Activated naive CD4-positive, alpha-beta T cell treated with anti-CD3 and anti-CD28 coated beads for 36 hours (primary cell): ENCODE measurements around the gene DIS3. TPM values are rescaled to one million over a fixed set of nuclear protein-coding genes. Genes with fewer than 3 reads are reported as not detected.
"Not testable (repeated sequence)": the region's sequence is repeated elsewhere in the genome, so short reads cannot be mapped to it uniquely, and the experiment has no call there.

Source experiments
- CTCF ChIA-PET: fragments of 350-600 bp; sonication (Branson Sonifier 250); formaldehyde crosslinking; loops from one replicate; lab custom pipeline; 2021; ENCODE audit warnings: antibody characterized with exemption; lab: Charles Lee
- DNase-seq: peaks from one replicate; pipeline ENCODE4 v3.0.0-alpha.2; 2020
- H3K27ac Mint-ChIP-seq: one replicate; pipeline ENCODE4 v1.8.0; 2021; ENCODE audit warnings: mild to moderate bottlenecking, mixed read lengths
- H3K27me3 Mint-ChIP-seq: one replicate; pipeline ENCODE4 v1.8.0; 2021; ENCODE audit warnings: low read depth, mixed read lengths
- H3K36me3 Mint-ChIP-seq: one replicate; pipeline ENCODE4 v1.8.0; 2021; ENCODE audit warnings: low read depth, mixed read lengths
- H3K4me1 Mint-ChIP-seq: one replicate; pipeline ENCODE4 v1.8.0; 2021; ENCODE audit warnings: low read depth, mixed read lengths
- H3K4me3 Mint-ChIP-seq: one replicate; pipeline ENCODE4 v1.8.0; 2021; ENCODE audit warnings: mild to moderate bottlenecking, moderate library complexity, mixed read lengths
- H3K9me3 Mint-ChIP-seq: one replicate; pipeline ENCODE4 v1.8.0; 2021; ENCODE audit warnings: mixed read lengths
- intact Hi-C: fragments of 100-400 bp; cut with micrococcal nuclease; formaldehyde crosslinking; loops from one replicate; pipeline ENCODE4 v1.15.1; 2023
- total RNA-seq, 2 experiments: library from RNA; stranded (reverse); gene quantifications; one replicate each; pipeline ENCODE4 v1.2.3, GENCODE V29; 2021

DIS3 gene
- 10 to 100 TPM; 47.7 to 48.9 TPM for total RNA-seq

- Mint-ChIP-seq H3K4me3 (peak within 1 kb of the TSS; percentile 99), H3K4me1 (peaks cover 55% of the 10 kb centered on the region), H3K27ac (peak within 1 kb of the TSS; percentile 99), H3K36me3 (peaks cover 42% of the 10 kb centered on the region), H3K9me3 (no peaks in the 10 kb centered on the region), H3K27me3 (no peaks in the 10 kb centered on the region)
- intact Hi-C loops, result loop anchor here (1.0 to 10.0 kb wide), 7 partner anchors 54 to 1503 kb away; partner anchors contain the start of genes BORA and MZT1
- CTCF ChIA-PET, result interaction anchor here (0.7 kb wide), 1 partner anchor 89 kb away, joined by 3 read pairs; no protein-coding TSS in a partner anchor
- DNase-seq, result peak; percentile 99
Measured at GRCh38 chr13:72781451-72782439, at the start of gene DIS3, which contains the start of gene PIBF1. Gene DIS3, minus strand, starts transcription at chr13:72781900. Its CDS starts 68 bp downstream, at chr13:72781832. Gene PIBF1, plus strand, starts transcription at chr13:72782133. Its CDS starts 1,337 bp downstream, at chr13:72783470.

- H3K9me3 Mint-ChIP-seq, result no peaks in the 10 kb centered on the region
Measured at GRCh38 chr13:72823724-72824123, 42.0 kb upstream of the DIS3 start.

GRCh38 chr13:72823081-72823480 is 41.4 kb upstream of the DIS3 start:
- no peaks in the 10 kb centered on the region for H3K27me3 Mint-ChIP-seq
- CTCF ChIA-PET, result no interaction called here
- H3K27ac Mint-ChIP-seq, result no peak overlapping the region
- H3K4me1 Mint-ChIP-seq, result peaks cover 2% of the 10 kb centered on the region
- H3K9me3 Mint-ChIP-seq, result no peaks in the 10 kb centered on the region
- intact Hi-C loops, result no loop called here
- DNase-seq, result no peak
- H3K4me3 Mint-ChIP-seq, result no peak overlapping the region
- peaks cover 48% of the 10 kb centered on the region for H3K36me3 Mint-ChIP-seq

More at GRCh38 chr13:72823724-72824123, 42.0 kb upstream of the DIS3 start:
- no peak overlapping the region for H3K4me3 Mint-ChIP-seq
- H3K27me3 Mint-ChIP-seq, result no peaks in the 10 kb centered on the region
- H3K4me1 Mint-ChIP-seq, result peaks cover 3% of the 10 kb centered on the region
- intact Hi-C loops, result no loop called here
- DNase-seq, result no peak
- no peak overlapping the region for H3K27ac Mint-ChIP-seq
- peaks cover 49% of the 10 kb centered on the region for H3K36me3 Mint-ChIP-seq
- CTCF ChIA-PET, result no interaction called here

- CTCF ChIA-PET, result no interaction called here
- Mint-ChIP-seq H3K27me3 (no peaks in the 10 kb centered on the region), H3K9me3 (no peaks in the 10 kb centered on the region), H3K4me1 (peaks cover 2% of the 10 kb centered on the region), H3K27ac (no peak overlapping the region), H3K4me3 (no peak overlapping the region), H3K36me3 (peaks cover 37% of the 10 kb centered on the region)
- intact Hi-C loops, result no loop called here
- no peak for DNase-seq
Measured at GRCh38 chr13:72820898-72821279, 39.2 kb upstream of the DIS3 start.

GRCh38 chr13:72820156-72820897 is 38.6 kb upstream of the DIS3 start:
- Mint-ChIP-seq H3K4me1 (peaks cover 2% of the 10 kb centered on the region), H3K36me3 (peaks cover 37% of the 10 kb centered on the region), H3K4me3 (no peak overlapping the region), H3K27ac (no peak overlapping the region), H3K9me3 (no peaks in the 10 kb centered on the region), H3K27me3 (no peaks in the 10 kb centered on the region)
- CTCF ChIA-PET, result no interaction called here
- DNase-seq, result no peak
- intact Hi-C loops, result no loop called here

DNA sequence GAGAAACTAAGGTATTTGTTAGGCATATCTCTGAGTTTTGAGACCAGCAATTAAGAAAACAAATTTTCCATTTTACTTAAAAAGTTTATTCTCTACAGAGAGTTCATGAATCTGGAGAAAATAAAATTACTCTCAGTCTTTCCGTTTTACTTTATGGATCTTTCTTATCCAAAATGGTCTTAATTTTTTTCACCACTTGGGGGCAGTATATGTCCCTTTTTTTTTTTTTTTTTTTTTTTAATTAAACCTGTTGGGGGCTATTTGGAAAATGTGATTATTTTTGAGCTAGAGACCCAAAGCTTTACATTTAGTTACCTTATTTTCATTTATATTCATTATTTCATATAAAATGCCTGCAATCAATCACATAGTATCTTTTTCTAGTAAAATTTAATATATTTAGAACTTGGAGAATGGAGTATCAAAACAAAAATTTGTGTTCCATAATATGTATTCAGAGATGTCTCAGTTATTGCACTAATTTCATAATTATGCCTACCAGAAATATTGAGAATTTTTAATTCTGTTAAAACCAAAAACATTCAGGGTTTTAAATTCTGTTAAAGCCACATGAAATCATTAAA is 27.3 kb upstream of the DIS3 start:
- peaks cover 21% of the 10 kb centered on the region for H3K36me3 Mint-ChIP-seq
- no peaks in the 10 kb centered on the region for H3K27me3 Mint-ChIP-seq
- no peak for DNase-seq
- H3K27ac Mint-ChIP-seq, result no peak overlapping the region
- CTCF ChIA-PET, result interaction anchor here (0.6 to 1.3 kb wide), 4 partner anchors 9 to 618 kb away, joined by 3 to 4 read pairs (median 3); no protein-coding TSS in a partner anchor
- peaks cover 4% of the 10 kb centered on the region for H3K4me1 Mint-ChIP-seq
- peaks cover 4% of the 10 kb centered on the region for H3K9me3 Mint-ChIP-seq
- intact Hi-C loops, result loop anchor here (1.0 to 2.0 kb wide), 2 partner anchors 250 to 899 kb away; partner anchors contain the start of gene KLF5
- no peak overlapping the region for H3K4me3 Mint-ChIP-seq

DNA sequence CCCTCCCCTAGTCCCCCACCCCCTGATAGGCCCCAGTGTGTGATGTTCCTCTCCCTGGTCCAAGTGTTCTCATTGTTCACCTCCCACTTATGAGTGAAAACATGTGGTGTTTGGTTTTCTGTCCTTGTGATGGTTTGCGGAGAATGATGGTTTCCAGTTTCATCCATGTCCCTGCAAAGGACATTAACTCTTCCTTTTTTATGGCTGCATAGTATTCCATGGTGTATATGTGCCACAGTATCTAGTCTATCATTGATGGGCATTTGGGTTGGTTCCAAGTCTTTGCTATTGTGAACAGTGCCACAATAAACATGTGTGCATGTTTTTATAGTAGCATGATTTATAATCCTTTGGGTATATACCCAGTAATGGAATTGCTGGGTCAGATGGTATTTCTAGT is 24.8 kb upstream of the DIS3 start:
- H3K4me1 Mint-ChIP-seq, H3K27me3 Mint-ChIP-seq, intact Hi-C loops, H3K4me3 Mint-ChIP-seq, DNase-seq, CTCF ChIA-PET, H3K9me3 Mint-ChIP-seq, H3K27ac Mint-ChIP-seq: not testable (repeated sequence)
- peaks cover 33% of the 10 kb centered on the region for H3K36me3 Mint-ChIP-seq

DNA sequence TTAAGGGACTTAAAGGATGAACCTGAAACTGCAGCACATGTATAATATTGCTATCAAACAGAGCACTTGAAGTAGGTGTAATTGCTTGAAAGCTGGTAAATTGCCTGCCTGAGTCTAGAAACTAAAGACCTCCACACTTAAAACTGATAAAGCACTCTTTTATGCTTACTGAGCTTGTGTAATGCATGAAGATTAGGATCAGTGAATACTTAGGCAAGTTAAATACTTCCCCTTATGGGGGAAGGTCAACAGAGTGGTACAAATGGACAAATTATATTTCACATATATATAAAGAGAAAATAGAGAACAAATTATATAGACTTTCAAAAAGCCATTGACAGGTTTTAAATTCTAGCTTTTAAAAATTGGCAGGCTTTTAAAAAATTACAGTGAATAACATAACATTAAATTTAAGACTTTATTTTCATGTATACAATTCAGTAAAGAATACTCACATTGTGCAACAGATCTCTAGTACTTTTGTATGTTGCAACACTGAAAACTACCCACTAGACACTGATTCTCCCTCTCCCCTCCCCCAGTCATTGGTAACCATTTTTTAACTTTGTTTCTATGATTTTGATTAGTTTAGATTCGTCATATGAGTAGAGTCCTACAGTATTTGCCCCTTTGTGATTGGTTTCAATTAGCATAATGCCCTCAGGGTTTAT is 24.1 kb upstream of the DIS3 start:
- intact Hi-C loops, result no loop called here
- CTCF ChIA-PET, result no interaction called here
- H3K27me3 Mint-ChIP-seq, result no peaks in the 10 kb centered on the region
- no peak overlapping the region for H3K4me3 Mint-ChIP-seq
- no peak for DNase-seq
- no peak overlapping the region for H3K27ac Mint-ChIP-seq
- H3K4me1 Mint-ChIP-seq, result peaks cover 6% of the 10 kb centered on the region
- peaks cover 36% of the 10 kb centered on the region for H3K36me3 Mint-ChIP-seq
- H3K9me3 Mint-ChIP-seq, result peaks cover 4% of the 10 kb centered on the region

- CTCF ChIA-PET, result no interaction called here
- intact Hi-C loops, result no loop called here
- Mint-ChIP-seq H3K27me3 (no peaks in the 10 kb centered on the region), H3K4me3 (no peak overlapping the region), H3K36me3 (peaks cover 39% of the 10 kb centered on the region), H3K27ac (peak overlapping the region; percentile 39), H3K4me1 (peaks cover 8% of the 10 kb centered on the region), H3K9me3 (peaks cover 4% of the 10 kb centered on the region)
- DNase-seq, result no peak
Measured at GRCh38 chr13:72804301-72804700, 22.6 kb upstream of the DIS3 start.

DNA sequence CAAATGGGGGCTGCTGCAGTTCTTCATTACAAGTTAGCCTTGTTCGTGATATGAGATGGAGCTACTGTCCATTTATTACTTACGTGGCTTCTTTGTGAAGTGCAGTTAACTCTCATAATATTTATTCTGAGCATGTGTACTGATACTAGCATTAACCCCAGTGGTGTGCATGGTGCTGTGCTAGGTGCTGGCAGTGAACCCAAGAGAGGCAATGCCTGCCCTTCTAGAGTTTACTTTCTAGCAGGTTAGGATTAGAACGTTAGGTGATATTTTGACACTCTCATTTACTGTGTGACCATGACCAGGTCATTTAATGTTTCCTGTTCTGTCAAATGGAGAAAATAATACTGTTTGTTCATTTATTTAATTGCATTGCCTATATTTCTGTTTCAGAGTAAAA is 17.1 kb upstream of the DIS3 start:
- intact Hi-C loops, result no loop called here
- H3K9me3 Mint-ChIP-seq, result peaks cover 2% of the 10 kb centered on the region
- no peak overlapping the region for H3K27ac Mint-ChIP-seq
- no peak overlapping the region for H3K4me3 Mint-ChIP-seq
- no peaks in the 10 kb centered on the region for H3K27me3 Mint-ChIP-seq
- H3K36me3 Mint-ChIP-seq, result peaks cover 42% of the 10 kb centered on the region
- CTCF ChIA-PET, result no interaction called here
- no peak for DNase-seq
- peaks cover 9% of the 10 kb centered on the region for H3K4me1 Mint-ChIP-seq

GRCh38 chr13:72792640-72793039 is 10.9 kb upstream of the DIS3 start:
- Mint-ChIP-seq H3K27me3 (no peaks in the 10 kb centered on the region), H3K4me3 (no peak overlapping the region), H3K27ac (no peak overlapping the region), H3K4me1 (peaks cover 18% of the 10 kb centered on the region), H3K36me3 (peaks cover 51% of the 10 kb centered on the region), H3K9me3 (peaks cover 5% of the 10 kb centered on the region)
- CTCF ChIA-PET, result no interaction called here
- no peak for DNase-seq
- intact Hi-C loops, result no loop called here
